IMR-90 (cell line): ENCODE data around the gene MYH11. TPM values are rescaled to one million over a fixed set of nuclear protein-coding genes. Genes with fewer than 3 reads are reported as not detected.
"Not testable (repeated sequence)": the region's sequence is repeated elsewhere in the genome, so short reads cannot be mapped to it uniquely, and the experiment has no call there.

Experiments used
- ATAC-seq: fragments of 200-7000 bp; cut with Tn5 transposase; 2 replicates; pipeline ENCODE4 v1.9.1; 2020; ENCODE audit warnings: low read depth, mild to moderate bottlenecking, moderate library complexity
- BruUV-seq: library from RNA; stranded (reverse); fragments of 400-500 nt; replicated peaks from 2 replicates; lab custom pipeline; 2021; lab: Mats Ljungman, UMichigan
- CTCF ChIA-PET: fragments of 300-600 bp; formaldehyde crosslinking; extraction: SDS; loops from one replicate; lab custom pipeline; 2021; ENCODE audit warnings: antibody characterized with exemption; lab: Yijun Ruan, JAX
- POLR2A ChIA-PET: fragments of 300-600 bp; sonication (Branson Sonifier 250); formaldehyde crosslinking; loops from one replicate; lab custom pipeline; 2022; ENCODE audit warnings: antibody characterized with exemption; ENCODE audit not compliant: unreplicated experiment; lab: Charles Lee
- DNase-seq: peaks from one replicate; pipeline ENCODE4 v3.0.0; 2013
- H2AFZ ChIP-seq: replicated peaks from 2 replicates; pipeline ENCODE3; 2013; ENCODE audit warnings: low read length, mild to moderate bottlenecking; ENCODE audit not compliant: poor library complexity
- H2AK5ac ChIP-seq: 2 replicates; pipeline ENCODE4 v1.6.1; 2013; ENCODE audit warnings: low read depth, low read length, inconsistent platforms
- H2AK9ac ChIP-seq: replicated peaks from 2 replicates; pipeline ENCODE3; 2013; ENCODE audit warnings: mild to moderate bottlenecking, low read depth, low read length, moderate library complexity; ENCODE audit not compliant: poor library complexity
- H2BK120ac ChIP-seq: 2 replicates; pipeline ENCODE4 v1.6.1; 2013; ENCODE audit warnings: low read depth, low read length, inconsistent platforms
- H2BK15ac ChIP-seq: 3 replicates; pipeline ENCODE4 v1.6.1; 2013; ENCODE audit warnings: low read depth, low read length, inconsistent platforms
- H2BK20ac ChIP-seq: 2 replicates; pipeline ENCODE4 v1.6.1; 2013; ENCODE audit warnings: low read depth, mild to moderate bottlenecking, inconsistent platforms, low read length, moderate library complexity
- H2BK5ac ChIP-seq: 2 replicates; pipeline ENCODE4 v1.6.1; 2013; ENCODE audit warnings: mild to moderate bottlenecking, low read depth, low read length, inconsistent platforms; ENCODE audit not compliant: poor library complexity, severe bottlenecking
- H3K14ac ChIP-seq: replicated peaks from 2 replicates; pipeline ENCODE4 v1.6.1; 2013; ENCODE audit warnings: low read depth, low read length, inconsistent platforms
- H3K18ac ChIP-seq: 2 replicates; pipeline ENCODE4 v1.6.1; 2013; ENCODE audit warnings: low read depth, low read length, control low read depth
- H3K23ac ChIP-seq: 2 replicates; pipeline ENCODE4 v1.6.1; 2013; ENCODE audit warnings: low read depth, low read length, inconsistent platforms
- H3K27ac ChIP-seq: 2 replicates; pipeline ENCODE4 v1.5.1; 2013; ENCODE audit warnings: mild to moderate bottlenecking, control low read depth, low read length; ENCODE audit not compliant: insufficient read depth
- H3K27me3 ChIP-seq: 2 replicates; pipeline ENCODE4 v1.6.1; 2013; ENCODE audit warnings: low read length; ENCODE audit not compliant: control insufficient read depth, insufficient read depth
- H3K36me3 ChIP-seq: 2 replicates; pipeline ENCODE4 v1.6.1; 2013; ENCODE audit warnings: low read length, mixed read lengths; ENCODE audit not compliant: control insufficient read depth, insufficient read depth
- H3K4ac ChIP-seq: 2 replicates; pipeline ENCODE4 v1.6.1; 2013; ENCODE audit warnings: low read depth, low read length, inconsistent platforms
- H3K4me1 ChIP-seq: 2 replicates; pipeline ENCODE4 v1.6.1; 2013; ENCODE audit warnings: low read length, mixed read lengths; ENCODE audit not compliant: control insufficient read depth, insufficient read depth
- H3K4me2 ChIP-seq: 2 replicates; pipeline ENCODE4 v1.6.1; 2013; ENCODE audit warnings: low read depth, mild to moderate bottlenecking, control low read depth, low read length, moderate library complexity
- H3K4me3 ChIP-seq: 2 replicates; pipeline ENCODE4 v1.5.1; 2013; ENCODE audit warnings: low read depth, mild to moderate bottlenecking, control low read depth, low read length, moderate library complexity; ENCODE audit not compliant: insufficient read depth
- H3K56ac ChIP-seq: 2 replicates; pipeline ENCODE4 v1.6.1; 2013; ENCODE audit warnings: low read length, inconsistent platforms; ENCODE audit not compliant: insufficient read depth; ENCODE audit errors: extremely low read depth
- H3K79me1 ChIP-seq, 2 experiments: 2 replicates each; pipeline ENCODE4 v1.6.1; 2013; ENCODE audit warnings: low read length in 2 of 2, inconsistent platforms in 1 of 2, low read depth in 1 of 2
- H3K9ac ChIP-seq: 2 replicates; pipeline ENCODE4 v1.6.1; 2013; ENCODE audit warnings: low read depth, low read length, control low read depth
- H3K9me1 ChIP-seq: 2 replicates; pipeline ENCODE4 v1.6.1; 2013; ENCODE audit warnings: low read length, inconsistent platforms; ENCODE audit not compliant: insufficient read depth
- H3K9me3 ChIP-seq: 2 replicates; pipeline ENCODE4 v1.6.1; 2013; ENCODE audit warnings: low read length; ENCODE audit not compliant: control insufficient read depth, insufficient read depth
- H4K20me1 ChIP-seq: 2 replicates; pipeline ENCODE4 v1.6.1; 2013; ENCODE audit warnings: low read length, inconsistent platforms; ENCODE audit not compliant: insufficient read depth
- H4K5ac ChIP-seq: 2 replicates; pipeline ENCODE4 v1.6.1; 2013; ENCODE audit warnings: mild to moderate bottlenecking, low read depth, low read length, control low read depth
- H4K8ac ChIP-seq, 2 experiments: 2 replicates each; pipeline ENCODE4 v1.6.1; 2013; ENCODE audit warnings: low read depth in 2 of 2, low read length in 2 of 2, control low read depth in 1 of 2, inconsistent platforms in 1 of 2
- H4K91ac ChIP-seq: 2 replicates; pipeline ENCODE4 v1.6.1; 2013; ENCODE audit warnings: low read depth, low read length, inconsistent platforms; ENCODE audit not compliant: insufficient read depth
- CEBPB ChIP-seq: IDR thresholded peaks from 2 replicates; pipeline ENCODE4 v1.6.1; 2012; ENCODE audit warnings: low read depth, low read length, improper control_type of control experiment
- WGBS, 2 experiments: methylation state at CpG; one replicate each; pipeline versions ENCODE4 v1.1.5 to v1.1.7; 2013; ENCODE audit warnings: missing lambda C conversion rate in 2 of 2; ENCODE audit not compliant: insufficient read length in 1 of 2; ENCODE audit errors: extremely low coverage in 2 of 2; 5-methylcytosine and 5-hydroxymethylcytosine counted together
- dilution Hi-C: fragments of 300-500 bp; cut with HindIII; formaldehyde crosslinking; loops from one replicate; pipeline ENCODE4 v1.14.3; 2018; ENCODE audit warnings: low sequenced_read_pairs; ENCODE audit not compliant: unreplicated experiment
- in situ Hi-C: fragments of 300-500 bp; cut with MboI; formaldehyde crosslinking; loops from 3 replicates; pipeline ENCODE4 v1.14.3; 2019; ENCODE audit warnings: low sequenced_read_pairs, inconsistent platforms, mixed read lengths
- intact Hi-C: fragments of 100-400 bp; cut with micrococcal nuclease; formaldehyde crosslinking; loops from 2 replicates; pipeline ENCODE4 v1.10.0; 2022
- polyA plus RNA-seq, 3 experiments: library from polyadenylated mRNA; depleted of rRNA; stranded (reverse); fragments of >200 nt; gene quantifications; 2 replicates each; pipeline ENCODE4 v1.2.3, GENCODE V29; 2012; ENCODE audit warnings: low replicate concordance in 1 of 3
- total RNA-seq: library from RNA; depleted of rRNA; stranded (reverse); fragments of >200 nt; gene quantifications from 2 replicates; pipeline ENCODE4 v1.2.3, GENCODE V29; 2012

MYH11 gene
- total and polyA plus RNA-seq, 2 of the 4 experiments (the other 2 are of a cell fraction) = under 0.01 to 0.12 TPM

DNA sequence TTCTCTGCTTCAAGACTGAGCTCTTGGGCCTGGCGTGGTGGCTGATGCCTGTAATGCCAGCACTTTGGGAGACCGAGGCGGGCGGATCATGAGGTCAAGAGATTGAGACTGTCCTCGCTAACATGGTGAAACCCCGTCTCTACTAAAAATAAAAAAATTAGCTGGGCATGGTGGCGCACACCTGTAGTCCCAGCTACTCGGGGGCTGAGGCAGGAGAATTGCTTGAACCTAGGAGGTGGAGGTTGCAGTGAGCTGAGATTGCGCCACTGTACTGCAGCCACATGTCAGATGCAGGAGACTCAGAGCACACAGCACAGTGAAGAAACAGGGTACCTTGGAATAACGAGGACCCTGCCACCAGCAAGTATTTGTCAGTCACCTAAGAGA, 184.7 kb downstream of the MYH11 start:
- ATAC-seq = peak; percentile 18
- not testable (repeated sequence) for H3K4me3 ChIP-seq
- POLR2A ChIA-PET = interaction anchor here (0.5 kb wide), 1 partner anchor 14 kb away, joined by 3 read pairs; no protein-coding TSS in a partner anchor

More for the DNA sequence above, 184.7 kb downstream of the MYH11 start:
- in situ Hi-C loops, H3K9me3 ChIP-seq, H3K27me3 ChIP-seq, H3K9me1 ChIP-seq, H4K5ac ChIP-seq, dilution Hi-C loops, H4K20me1 ChIP-seq, DNase-seq, BruUV-seq: not testable (repeated sequence)
- 0 out of 2 replicates have a peak overlapping the region, but pooled peaks have one; percentile 6 for H3K18ac ChIP-seq
- H3K23ac ChIP-seq = peak overlapping the region; percentile 46
- H3K4ac ChIP-seq = peak overlapping the region; percentile 81; the same call in 1 of the 2 replicates
- 71% methylated on average over 4 of the region's 10 CpGs; no CpG with 5 or more reads in 1 of the 2 experiments for WGBS, 2 experiments
- peaks cover 31 to 59% of the 10 kb centered on the region in 2 experiments for H3K79me1 ChIP-seq
- peak overlapping the region; percentile 64 for H3K27ac ChIP-seq
- H2BK20ac ChIP-seq = peak overlapping the region; percentile 63
- CTCF ChIA-PET = interaction anchor here (0.6 to 2.4 kb wide), 2 partner anchors 10 to 236 kb away, joined by 5 to 14 read pairs; no protein-coding TSS in a partner anchor
- H4K8ac ChIP-seq = peak overlapping the region; percentile 11 to 75; a peak in 1 of 4 replicates
- peak overlapping the region; percentile 83 for H2AFZ ChIP-seq
- peak; percentile 36; the same call in 1 of the 2 replicates for TF ChIP-seq CEBPB
- peak overlapping the region; percentile 67 for H2BK120ac ChIP-seq
- peak overlapping the region; percentile 22 for H2AK9ac ChIP-seq
- peak overlapping the region; percentile 11; the same call in 1 of the 2 replicates for H3K9ac ChIP-seq
- H2AK5ac ChIP-seq = peak overlapping the region; percentile 71
- H3K4me1 ChIP-seq = peaks cover 11% of the 10 kb centered on the region
- H4K91ac ChIP-seq = peak overlapping the region; percentile 67
- H3K4me2 ChIP-seq = peak overlapping the region; percentile 49
- H3K14ac ChIP-seq = peak overlapping the region; percentile 49
- intact Hi-C loops = loop anchor here (2.0 kb wide), 1 partner anchor 21 kb away; the partner anchor contains the start of gene NDE1
- peaks cover 20% of the 10 kb centered on the region for H3K36me3 ChIP-seq
- H2BK5ac ChIP-seq = peak overlapping the region; percentile 63
- peak overlapping the region; percentile 67 for H2BK15ac ChIP-seq
- peak overlapping the region; percentile 60; the same call in 1 of the 2 replicates for H3K56ac ChIP-seq
